GM21529 (cell line): ENCODE data around the gene TMEM150B.
"Not testable (repeated sequence)": the region's sequence is repeated elsewhere in the genome, so short reads cannot be mapped to it uniquely, and the experiment has no call there.

Source experiments
- ATAC-seq: cut with Tn5 transposase; IDR thresholded peaks from one replicate; pipeline ENCODE4 v1.9.1; 2021; ENCODE audit not compliant: unreplicated experiment

TMEM150B gene

DNA sequence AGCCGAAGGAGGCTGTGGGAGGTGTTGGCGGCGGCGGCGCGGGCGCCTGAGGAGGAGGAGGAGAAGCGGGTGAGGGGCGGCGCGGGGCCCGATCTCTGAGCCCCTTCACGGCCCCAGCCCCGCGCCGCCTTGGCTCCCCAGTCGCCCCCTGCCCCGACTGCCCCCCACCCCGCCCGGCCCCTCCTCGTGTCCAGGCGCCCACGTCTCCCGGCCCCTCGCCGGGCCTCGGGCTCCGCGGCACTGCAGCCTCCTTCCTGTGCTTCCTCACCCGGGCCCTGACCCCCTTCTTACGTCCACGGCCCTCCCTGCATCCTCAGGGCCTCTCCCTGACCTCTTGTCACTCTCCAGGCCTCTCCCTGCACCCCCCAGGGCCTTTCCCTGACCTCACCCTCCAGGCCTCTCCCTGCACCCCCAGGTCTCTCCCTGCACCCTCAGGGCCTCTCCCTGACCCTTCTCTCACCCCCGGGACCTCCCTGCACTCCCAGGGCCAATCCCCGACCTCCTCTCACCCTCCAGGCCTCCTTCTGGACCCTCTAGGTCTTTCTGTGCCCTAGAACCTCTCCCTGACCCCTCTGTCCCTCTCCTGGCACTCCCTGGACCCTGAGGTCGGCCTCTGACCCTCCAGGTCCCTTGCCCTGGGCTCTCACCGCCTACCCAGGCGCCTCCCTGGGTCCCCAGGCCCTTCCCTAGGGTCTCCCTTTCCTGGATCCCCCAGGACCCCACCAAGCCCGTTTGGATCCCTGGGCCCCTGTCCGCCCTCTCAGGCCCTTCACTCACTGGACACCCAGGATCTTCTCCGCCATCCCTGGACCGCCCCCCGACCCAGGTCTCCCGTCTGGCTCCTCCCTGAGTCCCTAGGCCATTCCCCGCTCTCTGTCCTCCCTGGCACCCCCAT is 15.0 kb upstream of the TMEM150B start:
- peak; percentile 1 for ATAC-seq

DNA sequence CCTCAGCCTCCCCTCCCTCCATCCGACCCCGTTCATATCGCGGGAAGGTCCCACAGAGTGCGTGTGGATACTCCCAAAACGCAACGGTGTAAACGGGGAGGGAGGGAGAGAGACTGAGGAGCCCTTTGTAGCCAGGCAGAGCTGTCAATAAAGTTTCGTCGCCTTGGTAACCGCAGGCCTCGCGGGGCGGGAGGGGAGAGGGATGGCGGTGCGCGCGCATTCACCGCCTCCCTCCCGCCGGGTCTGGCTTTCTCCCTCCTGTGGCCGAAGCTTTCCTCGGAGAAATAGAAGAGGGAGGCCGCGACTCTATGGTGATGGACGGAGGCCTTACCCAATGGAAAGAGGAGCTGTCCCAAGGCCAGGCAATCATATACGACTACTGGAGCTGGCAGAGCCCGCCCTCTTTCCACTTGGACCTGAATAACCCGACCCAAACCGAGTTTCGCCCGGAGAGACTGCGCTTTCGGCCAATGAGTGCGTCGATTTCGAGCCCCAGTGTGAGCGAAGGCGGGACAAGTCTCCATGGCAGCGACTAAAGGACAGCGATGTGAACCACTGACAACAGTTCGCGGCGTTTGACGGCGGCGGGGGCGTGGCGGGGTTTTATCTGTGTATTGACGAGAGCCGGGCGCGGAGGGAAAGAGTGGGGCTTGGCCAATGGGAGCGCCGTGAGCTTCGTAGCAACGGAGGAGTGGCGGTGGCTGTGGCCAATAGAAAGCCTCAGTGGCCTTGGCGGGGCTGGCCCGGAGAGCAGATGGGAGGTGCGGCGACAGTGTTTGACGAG is 14.2 kb upstream of the TMEM150B start, which contains the start of gene KMT5C:
Gene KMT5C, plus strand, starts transcription at position 772 of the 784 bp plus-strand sequence. CDS start 2,061 bp downstream, outside the sequence.
- ATAC-seq = peak; percentile 76

DNA sequence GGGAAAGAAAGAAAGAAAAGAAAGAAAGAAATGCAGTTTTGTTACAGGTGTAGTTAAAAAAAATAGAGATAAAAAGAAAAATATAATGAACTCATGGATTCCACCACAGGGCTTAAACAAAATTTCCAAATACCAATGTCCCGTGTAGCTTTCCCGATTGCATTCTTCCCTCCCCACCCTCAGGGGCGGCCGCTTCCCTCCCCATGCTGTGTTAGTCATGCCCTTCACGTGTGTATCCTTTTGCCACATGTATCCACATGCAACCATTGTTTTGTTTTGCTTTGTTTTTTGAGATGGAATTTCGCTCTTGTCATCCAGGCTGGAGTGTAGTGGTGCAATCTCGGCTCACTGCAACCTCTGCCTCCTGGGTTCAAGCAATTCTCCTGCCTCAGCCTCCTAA is 11.0 kb upstream of the TMEM150B start:
- ATAC-seq = no peak

DNA sequence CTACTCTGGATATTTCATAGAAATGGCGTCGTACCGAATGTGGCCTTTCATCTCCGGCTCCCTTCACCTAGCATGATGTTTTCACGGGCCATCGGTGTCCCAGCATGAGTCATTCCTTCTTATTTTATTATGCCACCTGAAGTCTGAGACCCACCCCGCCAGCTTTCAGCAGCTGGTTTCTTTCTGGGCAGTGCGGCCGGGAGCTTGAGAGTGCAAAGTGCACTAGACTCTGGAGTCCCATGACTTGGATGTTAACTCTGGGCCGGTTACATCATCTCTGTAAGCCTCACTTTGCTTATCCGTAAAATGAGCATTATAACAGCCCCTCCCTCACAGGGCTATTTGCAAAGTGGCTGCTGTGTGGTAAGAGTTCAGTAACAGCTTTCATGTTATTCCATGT is 8.7 kb upstream of the TMEM150B start:
- ATAC-seq = no peak

DNA sequence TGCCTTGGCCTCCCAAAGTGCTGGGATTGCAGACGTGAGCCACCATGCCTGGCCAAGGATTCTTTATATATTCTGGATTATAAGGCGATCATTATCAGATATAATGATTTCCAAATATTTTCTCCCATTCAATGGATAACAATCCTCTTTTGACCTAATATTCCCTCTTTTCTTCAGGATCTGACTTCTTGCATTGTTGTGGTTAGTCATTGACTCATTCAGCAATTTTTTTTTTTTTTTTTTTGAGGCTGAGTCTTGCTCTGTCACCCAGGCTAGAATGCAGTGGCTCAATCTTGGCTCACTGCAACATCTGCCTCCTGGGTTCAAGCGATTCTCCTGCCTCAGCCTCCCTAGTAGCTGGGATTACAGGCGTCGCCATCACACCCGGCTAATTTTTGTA is 4.7 kb upstream of the TMEM150B start:
- ATAC-seq = not testable (repeated sequence)

DNA sequence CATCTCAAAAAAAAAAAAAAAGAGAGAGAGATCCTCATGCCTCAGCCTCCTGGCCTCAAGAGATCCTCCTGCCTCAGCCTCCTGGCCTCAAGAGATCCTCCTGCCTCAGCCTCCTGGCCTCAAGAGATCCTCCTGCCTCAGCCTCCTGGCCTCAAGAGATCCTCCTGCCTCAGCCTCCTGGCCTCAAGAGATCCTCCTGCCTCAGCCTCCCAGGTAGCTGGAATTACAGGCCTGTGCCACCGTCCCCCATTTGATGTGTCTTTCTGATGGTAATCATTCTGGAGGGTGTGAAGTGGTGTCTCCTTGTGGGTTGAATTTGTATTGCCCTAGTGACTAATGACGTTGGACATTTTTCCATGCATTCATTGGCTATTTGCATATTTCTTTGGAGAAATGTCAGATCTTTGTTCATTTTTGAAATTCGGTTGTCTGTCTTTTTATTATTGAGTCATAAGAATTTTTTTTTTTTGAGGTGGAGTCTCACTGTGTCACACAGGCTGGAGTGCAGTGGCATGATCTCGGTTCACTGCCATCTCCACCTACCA is 3.7 kb upstream of the TMEM150B start:
- ATAC-seq = not testable (repeated sequence)

DNA sequence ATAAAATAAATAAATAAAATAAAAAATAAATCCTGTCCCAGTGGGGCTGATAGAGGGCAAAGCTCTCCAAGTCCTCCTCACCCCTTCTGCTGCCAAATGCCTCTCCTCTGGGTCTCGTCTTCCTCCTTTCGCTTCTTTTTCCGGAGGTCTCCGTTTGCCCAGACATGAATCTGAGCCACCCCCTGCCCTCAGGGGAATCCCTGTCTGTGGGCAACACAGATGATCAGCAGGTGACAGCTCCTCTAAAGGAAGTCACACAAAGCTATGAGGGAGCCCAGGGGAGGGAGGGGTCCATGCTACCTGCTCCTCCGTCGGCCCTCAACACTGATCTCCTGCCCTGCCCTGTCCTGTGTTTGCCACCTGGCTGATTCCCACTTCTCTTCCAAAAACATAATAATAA is 479 bp downstream of the TMEM150B start:
- ATAC-seq = no peak

DNA sequence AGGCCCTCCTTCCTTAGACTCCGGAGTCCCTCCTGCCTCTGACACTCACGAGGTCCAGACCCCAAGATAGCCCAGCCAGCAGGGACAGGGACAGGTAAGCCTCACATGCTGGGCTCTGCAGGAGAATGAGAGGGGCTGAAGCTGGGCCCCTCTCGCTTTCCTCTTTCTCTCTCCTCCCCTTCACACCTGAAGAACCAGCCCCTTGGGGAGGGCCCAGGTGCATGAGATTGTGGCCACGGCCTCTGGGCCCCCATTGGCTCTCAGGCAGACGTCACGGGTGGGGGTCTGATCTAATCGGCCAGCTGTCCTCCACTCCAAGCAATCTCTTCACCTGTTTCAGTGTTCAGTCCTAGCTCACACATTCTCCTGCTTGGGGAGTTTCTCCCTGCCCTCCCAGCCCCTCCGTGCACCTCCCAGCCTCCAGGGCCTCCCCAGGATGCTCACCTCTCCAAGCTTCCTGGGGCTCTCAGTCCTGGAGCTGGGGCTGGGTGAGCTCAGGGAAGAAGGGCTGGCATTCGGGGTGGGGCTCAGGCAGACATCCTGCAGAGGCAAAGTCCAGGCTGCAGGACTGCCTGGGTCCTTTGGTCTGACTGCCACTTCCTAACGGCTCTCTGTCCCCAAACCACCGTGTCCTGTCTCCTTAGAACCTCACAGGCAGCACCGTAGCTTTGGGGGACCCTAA is 2.8 kb downstream of the TMEM150B start:
- ATAC-seq = no peak

DNA sequence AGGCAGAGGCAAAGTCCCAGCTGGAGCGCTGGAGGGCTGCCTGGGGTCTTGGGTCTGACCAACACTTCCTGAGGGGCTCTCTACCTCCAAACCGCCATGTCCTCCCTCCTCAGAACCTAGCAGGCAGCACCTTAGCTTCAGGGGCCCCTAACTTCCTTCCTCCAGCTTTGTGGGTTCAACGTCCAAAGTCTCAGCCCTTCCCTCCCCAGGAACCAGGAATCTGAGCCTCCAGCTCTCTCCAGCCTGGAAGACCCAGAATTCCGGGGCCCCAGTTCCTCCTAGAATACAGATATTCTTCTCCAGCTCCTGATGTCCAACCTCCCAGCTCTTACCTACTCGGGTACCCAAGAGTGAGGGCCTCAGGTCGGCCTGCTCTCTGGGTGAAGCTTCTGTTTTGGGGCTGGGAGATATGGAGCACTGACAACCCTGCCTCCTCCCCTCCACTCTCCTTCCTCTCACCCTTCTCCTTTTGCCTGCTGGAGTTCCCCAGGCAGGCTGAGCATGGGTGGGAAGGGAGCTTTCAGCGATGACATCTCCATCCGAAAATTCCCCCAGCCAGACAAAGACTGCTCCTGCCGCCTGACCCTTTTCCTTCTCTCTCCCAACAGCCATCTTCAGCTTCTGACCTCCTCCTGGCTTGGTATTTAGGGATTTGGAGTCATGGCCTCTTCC is 3.5 kb downstream of the TMEM150B start:
- no peak for ATAC-seq

DNA sequence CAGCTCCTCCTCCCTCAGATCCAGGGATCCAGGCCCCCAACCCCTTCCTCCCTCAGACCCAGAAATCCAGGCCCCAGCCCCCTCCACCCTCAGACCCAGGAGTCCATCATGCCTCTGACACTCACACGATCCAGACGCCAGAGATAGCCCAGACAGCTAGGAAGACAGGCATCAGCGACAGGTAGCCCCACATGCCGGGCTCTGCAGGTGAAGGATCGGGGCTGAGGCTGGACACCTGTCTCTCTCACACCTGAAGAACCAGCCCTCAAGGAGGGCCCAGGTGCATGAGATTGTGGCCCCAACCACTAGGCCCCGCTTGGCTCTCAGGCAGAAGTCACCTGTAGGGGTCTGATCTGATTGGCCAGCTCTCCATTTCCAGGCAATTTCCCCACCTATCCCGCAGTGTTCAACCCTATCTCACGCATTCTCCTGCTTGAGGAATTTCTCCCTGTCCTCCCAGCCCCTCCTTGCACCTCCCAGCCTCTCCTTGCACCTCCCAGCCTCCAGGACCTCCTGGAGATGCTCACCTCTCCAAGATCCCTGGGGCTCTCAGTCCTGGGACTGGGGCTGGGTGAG is 4.2 kb downstream of the TMEM150B start:
- ATAC-seq = no peak

DNA sequence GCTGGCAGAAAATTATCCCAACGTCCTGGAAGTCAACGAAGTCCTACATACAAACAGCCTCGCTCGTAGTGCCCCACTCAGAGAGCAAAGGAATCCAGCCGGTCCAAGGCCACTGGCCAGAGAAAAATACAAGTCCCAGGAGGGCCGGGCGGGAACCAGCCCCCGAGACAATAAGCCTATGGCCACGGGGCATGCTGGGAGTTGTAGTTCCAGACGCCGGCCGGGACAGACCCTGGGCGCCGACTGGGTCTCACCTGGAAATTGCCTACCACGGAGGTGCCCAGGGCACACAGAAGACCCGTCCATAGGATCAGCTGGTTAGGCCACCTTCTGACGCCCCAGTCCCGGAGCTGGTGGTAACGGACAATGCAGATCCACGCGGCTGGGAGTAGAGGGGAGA is 5.4 kb downstream of the TMEM150B start:
- ATAC-seq = no peak

DNA sequence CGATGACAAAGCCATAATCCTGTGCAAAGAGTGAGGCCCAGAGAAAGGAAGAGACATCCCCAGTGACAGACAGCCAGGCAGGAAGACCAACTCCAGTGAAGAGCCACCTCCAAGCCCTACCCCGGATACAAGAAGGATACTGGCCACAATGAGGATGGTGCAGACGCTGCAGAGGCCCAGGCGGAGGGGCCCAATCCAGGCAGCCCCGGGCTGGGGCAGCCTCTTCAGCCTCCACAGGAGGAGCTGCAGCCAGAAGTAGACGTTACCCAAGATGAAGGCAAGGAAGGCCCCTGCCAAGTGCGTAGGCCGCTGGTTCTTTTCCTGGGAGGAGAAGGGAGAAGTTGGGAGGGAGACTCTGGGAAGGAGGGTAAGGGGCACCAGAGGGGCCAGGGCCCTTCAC is 8.5 kb downstream of the TMEM150B start:
- ATAC-seq = no peak

DNA sequence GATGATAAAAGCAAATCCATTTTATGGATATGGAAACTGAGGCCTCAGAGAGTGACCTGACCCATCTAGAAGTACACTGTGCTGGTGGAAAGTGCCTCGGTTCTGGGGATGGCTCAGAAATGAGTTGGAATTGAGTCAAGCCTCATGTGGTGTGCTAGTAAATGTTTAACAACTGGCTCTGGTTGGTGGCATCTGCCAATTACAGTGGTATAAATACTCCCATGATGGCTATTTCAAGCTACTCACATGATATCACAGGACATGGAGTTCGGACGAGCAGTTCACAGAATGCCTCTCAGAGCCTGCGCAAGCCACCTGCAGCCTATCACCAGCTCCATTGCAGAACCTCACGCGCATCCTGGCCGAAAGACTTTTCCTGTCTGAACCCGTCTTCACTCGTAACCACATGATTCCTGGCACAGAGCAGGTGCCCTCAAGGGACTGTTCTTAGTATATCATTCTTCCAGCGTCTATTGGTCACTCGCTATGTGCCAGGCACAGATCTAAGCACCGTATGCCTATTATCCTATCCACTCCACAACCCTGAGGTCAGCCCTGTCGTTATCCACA is 9.1 kb downstream of the TMEM150B start:
- ATAC-seq = no peak

DNA sequence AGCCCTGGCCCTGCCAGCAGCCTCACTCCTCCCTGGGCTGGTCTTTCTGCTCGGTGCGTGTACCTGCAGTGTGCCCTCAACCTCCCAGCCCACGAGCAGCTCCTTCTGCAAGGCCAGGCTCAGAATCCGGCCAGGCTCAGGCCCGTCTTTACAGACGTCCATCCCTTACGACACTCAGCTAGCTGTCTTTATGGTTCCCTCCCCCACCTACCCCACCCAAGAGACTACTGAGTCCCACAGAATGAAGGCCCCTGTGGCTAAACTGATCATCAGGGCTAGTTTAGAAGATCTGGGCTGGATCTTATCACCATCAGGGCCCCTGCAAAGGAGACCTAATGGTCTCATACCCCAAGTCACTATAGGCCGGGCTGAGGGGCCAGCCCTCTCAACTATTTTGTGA is 10.7 kb downstream of the TMEM150B start:
- no peak for ATAC-seq

DNA sequence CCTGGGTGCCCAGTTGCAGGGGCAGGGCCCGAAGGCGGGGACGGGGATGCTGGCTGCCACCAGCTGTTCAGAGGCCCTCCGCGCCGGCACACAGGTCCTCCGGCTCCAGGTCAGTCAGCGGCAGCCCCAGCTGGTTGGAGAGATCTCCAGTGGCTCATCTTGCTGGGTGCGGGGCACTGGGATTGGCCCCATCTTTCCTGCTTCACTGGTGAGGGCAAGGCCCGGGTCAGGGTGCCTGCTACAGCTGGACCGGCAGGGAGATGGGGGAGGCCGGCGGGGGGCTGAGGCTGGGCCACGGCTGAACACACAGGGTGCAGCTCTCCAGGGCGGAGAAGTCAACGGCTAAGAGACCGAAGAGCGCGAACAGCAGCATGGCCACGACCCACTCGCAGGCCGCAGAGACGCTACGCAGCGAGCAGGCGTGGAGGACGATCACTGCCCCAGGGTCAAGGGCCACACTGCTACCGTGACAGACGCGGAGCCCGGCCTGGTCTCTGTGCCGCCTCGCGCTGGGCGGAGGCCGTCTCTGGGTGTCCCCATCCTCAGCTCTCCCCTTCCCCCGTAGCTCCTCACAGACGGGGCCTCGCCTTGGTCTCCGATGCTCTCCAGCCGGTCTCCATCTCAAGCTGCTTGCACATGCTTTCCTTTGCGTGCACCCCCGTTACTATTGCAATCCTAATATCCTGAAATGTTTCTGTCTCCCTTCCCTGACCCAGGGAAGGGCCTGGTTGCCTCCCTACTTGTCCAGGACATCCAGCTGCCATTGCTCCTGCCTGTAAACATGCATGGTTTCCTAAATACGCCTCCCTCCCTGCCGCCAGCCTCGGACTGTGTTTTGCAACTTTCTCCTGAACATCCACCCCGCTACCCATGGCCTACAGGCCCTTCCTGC is 12.3 kb downstream of the TMEM150B start:
- no peak for ATAC-seq

DNA sequence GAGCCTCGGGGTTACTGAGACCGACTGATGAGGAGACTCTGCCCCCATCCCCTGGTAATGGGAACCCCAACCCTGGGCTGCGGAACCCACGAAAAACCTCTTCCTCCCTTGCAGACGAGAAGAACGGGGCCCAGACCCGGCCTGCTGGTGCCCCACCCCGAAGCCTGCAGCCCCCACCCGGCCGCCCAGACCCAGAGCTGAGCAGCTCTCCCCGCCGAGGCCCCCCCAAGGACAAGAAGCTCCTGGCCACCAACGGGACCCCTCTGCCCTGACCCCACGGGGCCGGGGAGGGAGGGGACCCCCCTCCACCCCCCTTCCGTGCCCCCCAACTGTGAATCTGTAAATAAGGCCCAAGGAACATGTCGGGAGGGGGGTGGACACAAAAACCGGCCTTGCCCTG is 13.3 kb downstream of the TMEM150B start:
- no peak for ATAC-seq

DNA sequence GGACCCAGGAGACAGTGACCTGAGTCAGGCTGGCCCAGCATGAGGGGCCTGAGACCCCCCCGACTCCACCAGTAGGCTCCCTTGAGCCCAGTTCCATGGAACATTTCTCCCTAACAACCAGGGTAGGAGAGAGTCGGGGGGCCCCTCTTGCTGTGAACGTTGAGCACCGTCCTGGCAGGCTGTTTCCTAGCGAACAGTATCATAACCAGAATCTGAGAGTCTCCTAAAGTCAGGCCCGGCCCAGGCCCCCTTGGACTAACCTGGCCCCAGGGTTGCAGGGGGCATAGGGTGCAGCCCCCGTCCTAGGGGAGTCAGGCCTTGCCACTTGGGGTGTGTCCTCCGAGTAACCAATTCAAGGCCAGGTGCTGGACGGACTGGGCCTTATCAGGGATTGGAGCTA is 13.7 kb downstream of the TMEM150B start:
- no peak for ATAC-seq

DNA sequence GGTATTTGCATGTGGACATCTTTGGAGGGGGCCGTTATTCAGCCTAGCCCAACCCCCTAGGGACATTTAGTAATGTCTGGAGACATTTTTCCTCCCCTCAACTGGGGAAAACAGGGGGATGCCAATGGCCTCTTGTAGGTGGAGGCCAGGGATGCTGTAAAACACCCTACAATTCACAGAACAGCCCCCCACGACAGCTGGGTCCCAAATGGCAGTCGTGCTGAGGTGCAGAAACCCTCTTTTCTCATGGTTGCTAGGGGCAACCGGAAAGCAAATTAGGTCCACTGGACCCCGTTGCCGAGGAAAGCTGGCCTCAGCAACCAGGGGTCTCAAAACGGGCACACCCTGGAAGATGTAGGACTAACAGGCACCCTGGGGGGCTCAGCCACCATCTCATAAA is 14.6 kb downstream of the TMEM150B start:
- ATAC-seq = no peak

DNA sequence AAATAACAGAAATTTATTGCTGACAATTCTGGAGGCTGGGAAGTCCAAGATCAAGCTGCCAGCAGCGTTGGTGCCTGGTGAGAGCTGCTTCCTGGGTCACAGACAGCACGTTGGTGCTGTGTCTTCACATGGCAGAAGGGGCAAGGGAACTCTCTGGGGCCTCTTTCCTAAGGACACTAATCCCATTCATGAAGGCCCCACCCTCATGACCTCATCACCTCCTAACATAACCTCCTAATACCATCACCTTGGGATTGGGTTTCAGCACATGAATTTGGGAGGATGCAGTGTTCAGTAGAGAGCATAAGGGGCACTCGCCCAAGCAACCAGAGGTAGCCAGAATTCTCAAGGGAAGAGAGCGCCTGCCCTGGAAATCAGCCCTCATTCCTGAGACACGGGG is 15.7 kb downstream of the TMEM150B start:
- no peak for ATAC-seq
